Renal cortical epithelial cell (primary cell): ENCODE data around the gene ELK1. TPM values are rescaled to one million over a fixed set of nuclear protein-coding genes. Genes with fewer than 3 reads are reported as not detected.
"Not testable (repeated sequence)": the region's sequence is repeated elsewhere in the genome, so short reads cannot be mapped to it uniquely, and the experiment has no call there.

Experiments
- DNase-seq: peaks from one replicate; pipeline ENCODE4 v3.0.0-alpha.2; 2011; ENCODE audit warnings: low read depth
- total RNA-seq: library from RNA; depleted of rRNA; stranded (reverse); fragments of >200 nt; gene quantifications from 2 replicates; pipeline ENCODE4 v1.2.3, GENCODE V29; 2014

The ELK1 gene
- 13.5 and 16.4 TPM in 2 replicates for total RNA-seq

- DNase-seq, result peak; percentile 92
These were observed at the start of gene ELK1 for GRCh38 chrX:47650164-47651042. Gene ELK1 (minus strand): TSS chrX:47650563. CDS start chrX:47641441, 9,122 bp downstream.

- DNase-seq, result no peak
These were observed 46.8 kb upstream of the ELK1 start for GRCh38 chrX:47697181-47697580.

GRCh38 chrX:47690175-47690574 is 39.8 kb upstream of the ELK1 start:
- peak; percentile 2 for DNase-seq

- no peak for DNase-seq
These were observed 36.9 kb upstream of the ELK1 start for GRCh38 chrX:47687263-47687662.

GRCh38 chrX:47683829-47684205 is 33.5 kb upstream of the ELK1 start:
- DNase-seq, result no peak

- peak; percentile 18 for DNase-seq
These were observed 32.9 kb upstream of the ELK1 start for GRCh38 chrX:47683184-47683828.

- DNase-seq, result not testable (repeated sequence)
These were observed 25.8 kb upstream of the ELK1 start for GRCh38 chrX:47675959-47676859.

- no peak for DNase-seq
These were observed 24.4 kb upstream of the ELK1 start for GRCh38 chrX:47674776-47675175.

GRCh38 chrX:47665797-47666196 is 15.4 kb upstream of the ELK1 start:
- DNase-seq, result not testable (repeated sequence)

GRCh38 chrX:47664737-47665136 is 14.4 kb upstream of the ELK1 start:
- no peak for DNase-seq

GRCh38 chrX:47662144-47662657 is 11.8 kb upstream of the ELK1 start:
- peak; percentile 90 for DNase-seq

- no peak for DNase-seq
These were observed 11.2 kb upstream of the ELK1 start for GRCh38 chrX:47661539-47661938.

- no peak for DNase-seq
These were observed 9.0 kb upstream of the ELK1 start for GRCh38 chrX:47659421-47659726.

GRCh38 chrX:47658684-47659420 is 8.5 kb upstream of the ELK1 start, which contains the start of gene UXT:
Gene UXT (minus strand): TSS chrX:47659180. CDS start chrX:47658927, 253 bp downstream.
- peak; percentile 84 for DNase-seq

- DNase-seq, result no peak
These were observed 7.9 kb upstream of the ELK1 start for GRCh38 chrX:47658301-47658683.

GRCh38 chrX:47651043-47651905 is 911 bp upstream of the ELK1 start:
- DNase-seq, result no peak

GRCh38 chrX:47649781-47650163 is 591 bp downstream of the ELK1 start:
- no peak for DNase-seq

GRCh38 chrX:47649271-47649670 is 1.1 kb downstream of the ELK1 start:
- DNase-seq, result no peak

GRCh38 chrX:47648376-47648775 is 2.0 kb downstream of the ELK1 start:
- DNase-seq, result no peak

- no peak for DNase-seq
These were observed 3.7 kb downstream of the ELK1 start for GRCh38 chrX:47646636-47647035.
